Measurements from ENCODE around the gene BORCS8.
A peak's percentile ranks its signal among the peaks of the same experiment; 100 is the strongest.
"Not testable (repeated sequence)": the region's sequence is repeated elsewhere in the genome, so short reads cannot be mapped to it uniquely, and the experiment has no call there.

The BORCS8 gene

GRCh38 chr19:19179548-19180441, 12.2 kb downstream of the BORCS8 start:
- no peak for DNase-seq (ENCODE audit: low read depth)

- DNase-seq (ENCODE audit: low read depth): no peak
Observed at GRCh38 chr19:19176950-19177349, 15.0 kb downstream of the BORCS8 start.

- not testable (repeated sequence) for DNase-seq (ENCODE audit: low read depth)
Observed at GRCh38 chr19:19173243-19173642, 18.7 kb downstream of the BORCS8 start.

DNA sequence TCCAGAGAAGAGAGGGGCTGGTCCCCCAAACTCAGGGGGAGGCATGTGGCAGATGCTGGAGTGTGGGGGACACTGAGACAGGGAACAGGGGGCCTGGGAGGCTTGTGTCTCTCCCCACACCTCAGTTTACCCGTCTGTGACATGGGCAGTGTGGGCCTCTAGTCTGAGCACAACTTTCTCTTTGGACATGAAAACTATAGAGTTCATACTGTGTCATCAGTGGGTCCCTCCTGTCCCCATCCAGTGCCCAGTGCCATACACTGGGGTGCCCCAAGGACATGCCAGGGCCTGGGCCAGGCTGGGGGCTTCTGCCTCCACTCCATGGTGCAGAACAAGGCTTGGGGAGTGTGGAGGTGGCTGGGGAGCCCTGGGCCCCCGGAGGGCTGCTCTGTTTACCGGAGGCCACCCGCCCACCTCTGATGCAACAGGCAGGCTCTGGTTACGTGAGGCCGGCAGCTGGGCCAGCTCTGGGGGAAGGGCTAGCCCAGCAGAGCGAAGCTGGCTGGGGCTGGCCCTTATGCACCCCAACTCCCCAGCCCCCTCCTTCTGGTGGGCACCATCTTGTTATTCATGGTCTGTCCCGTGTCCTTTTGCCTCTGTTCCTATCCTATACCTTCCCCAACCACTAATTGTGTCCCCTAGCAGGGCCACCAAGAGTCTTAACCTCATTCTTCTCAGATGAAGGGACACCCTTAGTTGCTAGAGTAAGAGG, 20.0 kb downstream of the BORCS8 start:
- DNase-seq (ENCODE audit: low read depth): peak; percentile 61

DNA sequence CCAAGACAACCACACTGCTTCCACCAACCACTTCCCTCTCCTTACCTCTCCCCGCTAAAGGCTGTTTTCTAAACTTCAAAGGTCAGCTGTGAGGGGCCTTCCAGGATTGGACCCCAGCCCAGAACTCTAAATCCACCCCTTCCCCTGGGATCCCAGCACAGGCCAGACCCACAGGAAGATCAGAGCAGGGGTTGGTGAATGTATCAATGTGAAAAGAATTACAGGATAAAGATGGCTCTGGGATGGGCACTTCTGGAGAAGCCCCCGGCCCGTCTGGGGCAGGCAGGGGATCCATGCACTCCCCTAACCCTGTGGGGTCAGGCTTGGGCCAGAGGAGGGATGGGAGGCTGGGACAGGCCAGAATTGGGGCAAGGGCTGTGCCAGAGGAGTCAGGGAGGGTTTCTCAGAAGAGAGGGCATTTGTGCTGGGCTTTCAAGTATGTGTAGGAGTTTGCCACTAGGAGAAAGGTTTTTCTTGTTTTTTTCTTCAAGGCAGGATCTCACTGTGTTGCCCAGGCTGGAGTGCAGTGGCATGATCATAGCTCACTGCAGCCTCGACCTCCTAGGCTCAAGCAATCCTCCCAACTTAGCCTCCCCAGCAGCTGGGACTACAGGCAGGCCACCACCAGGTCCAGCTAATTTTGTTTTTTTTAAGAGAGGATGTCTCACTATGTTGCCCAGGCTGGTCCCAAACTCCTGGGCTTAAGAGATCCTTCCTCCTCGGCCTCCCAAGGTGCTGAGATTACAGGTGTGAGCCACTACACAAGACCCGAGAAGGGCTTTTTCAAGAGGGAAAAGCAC, 20.9 kb downstream of the BORCS8 start:
- DNase-seq (ENCODE audit: low read depth): no peak

DNA sequence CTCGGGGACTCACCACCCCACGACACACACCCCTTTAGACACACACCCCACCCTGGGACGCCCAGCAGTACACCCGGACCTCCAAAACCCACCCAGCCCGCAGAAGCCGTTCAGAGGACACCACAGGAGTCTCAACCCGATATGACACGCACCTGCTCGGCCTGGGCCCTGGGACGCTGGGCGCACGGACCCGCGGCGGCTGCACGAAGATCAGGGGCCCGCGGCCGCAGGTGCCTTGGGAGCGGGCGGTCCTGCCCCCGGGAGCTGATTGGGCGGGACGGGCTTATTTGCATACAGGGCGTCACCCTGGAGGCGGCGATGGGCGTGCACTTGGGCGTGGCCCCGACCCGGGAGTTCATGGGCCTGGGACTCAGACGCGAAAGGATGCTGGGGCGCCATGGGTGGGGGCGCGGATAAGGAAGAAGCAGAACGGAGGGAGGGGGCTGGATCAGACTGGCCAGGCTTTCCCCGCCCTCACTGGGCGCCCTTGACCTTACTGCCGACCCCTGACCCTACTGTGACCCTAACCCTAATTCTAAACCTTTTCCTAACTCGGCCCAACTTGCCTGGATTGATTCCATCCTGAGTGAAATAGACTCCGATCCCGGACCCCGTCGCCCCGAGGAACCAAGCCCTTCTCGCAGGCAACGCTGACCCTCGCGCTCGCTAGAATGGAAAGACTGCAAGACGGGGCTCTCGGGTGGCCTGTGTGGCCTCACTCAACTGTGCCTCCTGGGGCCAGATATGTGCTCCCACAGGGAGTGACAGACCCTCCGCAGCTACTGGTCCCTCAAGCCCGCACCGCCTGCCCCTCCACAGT, 21.7 kb downstream of the BORCS8 start, which contains the start of gene MEF2B:
Gene MEF2B (minus strand): TSS at position 211 of the 820 bp plus-strand sequence. CDS start 19,528 bp downstream, outside the sequence.
- DNase-seq (ENCODE audit: low read depth): peak; percentile 40

DNA sequence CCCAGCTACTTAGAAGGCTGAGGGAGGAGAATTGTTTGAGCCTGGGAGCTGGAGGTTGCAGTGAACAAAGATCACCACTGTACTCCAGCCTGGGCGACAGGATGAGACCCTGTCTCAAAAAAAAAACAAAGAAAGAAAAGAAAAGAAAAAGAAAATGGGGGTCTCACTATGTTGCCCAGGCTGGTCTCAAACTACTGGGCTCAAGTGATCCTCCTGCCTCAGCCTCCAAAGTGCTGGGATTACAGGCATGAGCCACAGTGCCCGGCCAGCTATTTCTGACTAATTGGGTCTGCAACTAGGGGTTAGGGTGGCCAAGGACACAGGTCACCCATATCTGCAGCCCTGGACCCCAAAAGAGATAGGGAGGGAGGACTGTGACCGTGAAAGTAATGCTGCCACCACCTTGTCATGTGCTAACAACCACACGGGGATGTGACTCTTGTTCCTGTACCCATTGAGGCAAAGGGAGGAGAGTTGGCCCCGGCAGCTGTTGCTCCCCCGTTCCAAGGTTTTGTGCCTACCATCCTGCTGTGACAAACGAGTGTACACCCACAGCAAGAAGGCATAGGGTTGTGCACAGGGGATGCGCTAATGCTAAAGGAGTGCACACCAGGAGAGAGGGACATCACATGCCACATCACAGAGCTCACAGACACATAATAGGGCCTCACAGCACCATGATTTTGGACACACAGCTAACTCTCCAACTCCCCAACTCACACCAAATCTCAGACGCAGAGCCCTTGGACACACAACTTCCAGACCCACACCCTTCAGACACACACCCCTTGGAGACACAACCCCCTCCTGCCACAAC, 22.5 kb downstream of the BORCS8 start:
- no peak for DNase-seq (ENCODE audit: low read depth)

- no peak for DNase-seq (ENCODE audit: low read depth)
Observed at GRCh38 chr19:19167612-19168011, 24.3 kb downstream of the BORCS8 start.

DNA sequence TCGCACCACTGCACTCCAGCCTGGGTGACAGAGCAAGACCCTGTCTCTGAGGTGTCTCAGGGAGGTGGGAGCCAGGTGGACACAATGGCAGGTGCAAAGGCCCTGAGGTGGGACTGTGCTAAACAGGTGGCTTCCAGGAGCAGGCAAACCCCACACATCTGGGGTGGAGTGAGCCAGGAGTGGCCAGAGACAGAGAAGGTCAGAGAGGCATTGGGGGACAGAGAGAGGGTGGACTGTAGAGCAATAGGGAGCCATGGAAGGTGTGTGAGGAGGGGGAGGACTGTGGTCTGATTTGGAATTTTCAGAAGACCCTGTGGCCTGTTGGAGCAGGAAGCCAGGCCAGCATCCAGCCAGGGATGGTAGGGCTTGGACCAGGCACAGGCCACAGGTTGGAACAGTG, 26.6 kb downstream of the BORCS8 start:
- DNase-seq (ENCODE audit: low read depth): no peak

GRCh38 chr19:19162495-19162894, 29.5 kb downstream of the BORCS8 start:
- no peak for DNase-seq (ENCODE audit: low read depth)

DNA sequence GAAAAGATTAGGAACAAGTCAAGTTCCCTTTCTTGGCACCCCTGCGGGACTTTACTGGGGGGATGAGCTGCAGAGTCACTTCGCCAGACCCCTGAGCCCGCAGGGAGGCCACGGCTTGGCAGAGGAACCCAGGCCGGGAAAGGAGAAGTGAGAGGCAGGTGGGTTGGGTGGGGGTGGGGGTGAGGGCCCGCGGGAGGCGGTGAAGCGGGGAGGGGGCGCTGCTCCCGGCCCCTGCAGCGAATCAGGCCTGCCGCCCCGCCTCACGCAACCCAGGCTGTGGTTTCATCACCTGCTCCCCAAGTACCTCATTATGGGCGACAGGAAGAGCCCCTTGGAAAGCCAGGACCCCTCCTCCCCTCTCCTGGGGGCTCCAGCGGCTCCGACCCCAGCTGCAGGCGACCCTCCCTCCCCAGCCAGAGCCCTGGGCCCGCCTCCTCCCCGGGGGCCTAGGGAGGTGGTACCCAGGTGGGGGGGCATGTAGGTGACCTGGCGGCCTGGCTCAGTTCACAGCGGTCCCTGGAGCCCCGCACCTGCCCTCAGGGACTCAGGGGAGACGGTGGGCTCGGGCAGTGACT, 31.4 kb downstream of the BORCS8 start:
- no peak for DNase-seq (ENCODE audit: low read depth)

GRCh38 chr19:19159534-19159933, 32.4 kb downstream of the BORCS8 start:
- no peak for DNase-seq (ENCODE audit: low read depth)

DNA sequence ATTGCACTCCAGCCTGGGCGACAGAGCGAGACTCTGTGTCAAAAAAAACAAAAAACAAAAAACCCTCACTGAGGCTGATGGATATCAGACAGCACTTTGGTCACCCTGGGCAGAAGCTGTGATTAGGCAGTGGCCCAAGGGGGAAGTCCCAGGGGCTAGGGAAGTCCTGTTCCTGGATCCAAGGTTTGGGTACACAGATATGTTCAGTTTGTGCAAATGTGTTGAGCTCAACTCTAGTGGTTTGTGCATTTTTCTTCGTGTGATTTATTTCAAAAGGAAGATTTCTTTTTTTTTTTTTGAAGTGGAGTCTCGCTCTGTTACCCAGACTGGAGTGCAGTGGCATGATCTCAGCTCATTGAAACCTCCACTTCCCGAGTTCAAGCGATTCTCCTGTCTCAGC, 34.1 kb downstream of the BORCS8 start:
- no peak for DNase-seq (ENCODE audit: low read depth)

GRCh38 chr19:19155495-19156219, 36.3 kb downstream of the BORCS8 start:
- DNase-seq (ENCODE audit: low read depth): no peak

- DNase-seq (ENCODE audit: low read depth): no peak
Observed at GRCh38 chr19:19154768-19155494, 37.0 kb downstream of the BORCS8 start.

DNA sequence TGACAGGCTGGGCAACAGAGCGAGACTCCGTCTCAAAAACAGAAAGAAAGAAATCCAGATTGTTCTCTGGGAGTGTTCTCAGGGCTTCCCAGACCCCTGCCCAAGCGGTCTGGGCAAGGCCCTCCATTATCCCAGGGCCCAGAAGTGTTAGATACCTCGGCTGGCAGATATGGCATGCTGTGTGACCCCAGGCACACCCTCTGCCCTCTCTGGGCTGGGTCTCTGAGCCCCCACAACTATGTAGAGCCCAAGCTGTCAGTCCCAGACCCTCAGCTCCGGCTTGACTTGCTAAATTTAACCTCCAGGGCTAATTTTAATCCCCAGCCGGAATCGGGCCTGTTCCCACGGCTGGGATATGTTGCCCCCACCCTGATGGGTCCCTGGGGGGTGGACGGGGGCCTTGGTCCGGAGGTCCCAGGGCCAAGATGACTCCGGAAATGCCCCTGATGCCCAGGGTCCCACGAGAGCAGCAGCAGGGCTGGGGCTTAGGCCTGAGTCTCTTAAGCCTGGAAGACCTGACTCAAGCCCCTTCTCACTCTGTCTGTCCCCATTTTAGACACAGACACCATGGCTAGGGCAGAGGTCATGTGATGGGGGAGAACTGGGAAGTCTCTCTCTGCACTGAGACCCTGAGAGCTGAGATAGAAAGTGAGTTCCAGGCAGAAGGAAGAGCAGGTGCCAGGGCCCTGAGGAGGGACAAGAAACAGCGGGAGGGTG, 39.1 kb downstream of the BORCS8 start:
- DNase-seq (ENCODE audit: low read depth): no peak

GRCh38 chr19:19151418-19151817, 40.5 kb downstream of the BORCS8 start:
- no peak for DNase-seq (ENCODE audit: low read depth)

- DNase-seq (ENCODE audit: low read depth): no peak
Observed at GRCh38 chr19:19149435-19149834, 42.5 kb downstream of the BORCS8 start.
